ENCODE data around the gene KCNIP1.

DNA sequence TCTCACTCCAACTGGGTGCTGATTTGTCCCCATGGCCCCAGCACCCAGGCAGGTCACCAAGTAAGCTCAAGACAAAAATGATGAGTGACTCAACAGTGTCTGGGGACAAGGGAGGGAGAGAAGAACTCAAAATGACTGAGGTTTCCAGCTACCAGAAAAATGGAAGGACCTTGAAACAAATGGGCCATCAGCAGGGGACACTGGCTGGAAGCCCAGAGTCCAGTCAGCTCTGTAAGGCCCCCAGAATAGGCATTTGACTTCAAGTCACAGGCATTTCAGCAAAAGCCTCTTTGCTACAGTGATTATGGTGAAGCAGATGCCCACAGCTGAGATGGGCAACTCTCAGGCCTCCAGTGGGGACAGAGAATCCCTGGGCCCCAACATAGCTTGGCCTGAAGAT, 140.7 kb downstream of the KCNIP1 start:
- TF ChIP-seq CTCF (IDR thresholded peaks at IDR 0.05; ENCODE audit: insufficient read depth, low read depth, low read length) (no peak), EZH2 (IDR thresholded peaks at IDR 0.05; ENCODE audit: insufficient read depth, low read length) (no peak)
